Activated naive CD8-positive, alpha-beta T cell treated with anti-CD3 and anti-CD28 coated beads, Interleukin-2, amount 50 U/mL, for 16 hours (primary cell): Measurements from ENCODE around the gene SLC30A2.

Experiments used
- DNase-seq: peaks from one replicate; pipeline ENCODE4 v3.0.0-alpha.2; 2020; ENCODE audit warnings: low read depth, low spot score

SLC30A2 gene

GRCh38 chr1:26023009-26023408 lies 22.9 kb downstream of the SLC30A2 start:
- no peak for DNase-seq

GRCh38 chr1:26022404-26022779 lies 23.5 kb downstream of the SLC30A2 start:
- DNase-seq: no peak

- DNase-seq: no peak
These were observed 24.1 kb downstream of the SLC30A2 start, which contains the start of gene EXTL1 for GRCh38 chr1:26021647-26022403. TSS of gene EXTL1 (plus strand) at chr1:26021775. CDS start at chr1:26022647, 872 bp downstream.

- DNase-seq: no peak
These were observed 24.8 kb downstream of the SLC30A2 start for GRCh38 chr1:26020941-26021646.

GRCh38 chr1:26020330-26020768 lies 25.6 kb downstream of the SLC30A2 start:
- DNase-seq: no peak

GRCh38 chr1:26019641-26020315 lies 26.1 kb downstream of the SLC30A2 start:
- no peak for DNase-seq

- DNase-seq: no peak
These were observed 28.3 kb downstream of the SLC30A2 start for GRCh38 chr1:26017606-26018005.

- no peak for DNase-seq
These were observed 28.9 kb downstream of the SLC30A2 start for GRCh38 chr1:26016953-26017545.

- no peak for DNase-seq
These were observed 29.5 kb downstream of the SLC30A2 start for GRCh38 chr1:26016258-26016952.

- DNase-seq: no peak
These were observed 30.6 kb downstream of the SLC30A2 start for GRCh38 chr1:26015358-26015757.

GRCh38 chr1:26014179-26014578 lies 31.7 kb downstream of the SLC30A2 start:
- DNase-seq: no peak

- DNase-seq: no peak
These were observed 33.1 kb downstream of the SLC30A2 start for GRCh38 chr1:26012864-26013263.

GRCh38 chr1:26010825-26011224 lies 35.1 kb downstream of the SLC30A2 start:
- no peak for DNase-seq

- no peak for DNase-seq
These were observed 36.0 kb downstream of the SLC30A2 start for GRCh38 chr1:26009796-26010447.

- DNase-seq: no peak
These were observed 39.2 kb downstream of the SLC30A2 start for GRCh38 chr1:26006710-26007109.

- DNase-seq: no peak
These were observed 40.3 kb downstream of the SLC30A2 start for GRCh38 chr1:26005434-26006105.

- DNase-seq: no peak
These were observed 42.2 kb downstream of the SLC30A2 start for GRCh38 chr1:26003756-26004155.

- no peak for DNase-seq
These were observed 42.7 kb downstream of the SLC30A2 start for GRCh38 chr1:26003262-26003661.

GRCh38 chr1:25999041-25999800 lies 46.7 kb downstream of the SLC30A2 start:
- DNase-seq: no peak
